ENCODE data around the gene STYXL1.

DNA sequence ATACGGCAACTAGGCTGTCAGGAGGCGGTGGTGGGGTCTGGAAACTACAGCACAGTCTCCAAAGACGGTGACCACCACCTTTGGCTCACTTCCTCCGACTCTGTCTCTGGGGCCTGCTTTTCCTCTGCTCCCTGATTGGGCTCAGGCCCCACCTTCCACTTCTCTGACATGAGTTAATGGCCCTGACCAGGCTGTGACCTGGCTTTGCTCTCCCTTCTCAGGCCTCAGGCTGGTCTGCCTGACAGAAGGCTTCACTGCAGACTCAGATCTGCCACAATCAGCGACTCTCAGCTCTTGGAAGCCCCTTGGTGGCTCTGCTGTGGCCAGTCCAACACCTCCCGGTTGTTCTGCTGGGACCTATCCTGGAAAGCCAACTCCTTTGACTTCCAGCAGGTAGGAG is 7.7 kb downstream of the STYXL1 start:
- TF ChIP-seq, protein P1, sequence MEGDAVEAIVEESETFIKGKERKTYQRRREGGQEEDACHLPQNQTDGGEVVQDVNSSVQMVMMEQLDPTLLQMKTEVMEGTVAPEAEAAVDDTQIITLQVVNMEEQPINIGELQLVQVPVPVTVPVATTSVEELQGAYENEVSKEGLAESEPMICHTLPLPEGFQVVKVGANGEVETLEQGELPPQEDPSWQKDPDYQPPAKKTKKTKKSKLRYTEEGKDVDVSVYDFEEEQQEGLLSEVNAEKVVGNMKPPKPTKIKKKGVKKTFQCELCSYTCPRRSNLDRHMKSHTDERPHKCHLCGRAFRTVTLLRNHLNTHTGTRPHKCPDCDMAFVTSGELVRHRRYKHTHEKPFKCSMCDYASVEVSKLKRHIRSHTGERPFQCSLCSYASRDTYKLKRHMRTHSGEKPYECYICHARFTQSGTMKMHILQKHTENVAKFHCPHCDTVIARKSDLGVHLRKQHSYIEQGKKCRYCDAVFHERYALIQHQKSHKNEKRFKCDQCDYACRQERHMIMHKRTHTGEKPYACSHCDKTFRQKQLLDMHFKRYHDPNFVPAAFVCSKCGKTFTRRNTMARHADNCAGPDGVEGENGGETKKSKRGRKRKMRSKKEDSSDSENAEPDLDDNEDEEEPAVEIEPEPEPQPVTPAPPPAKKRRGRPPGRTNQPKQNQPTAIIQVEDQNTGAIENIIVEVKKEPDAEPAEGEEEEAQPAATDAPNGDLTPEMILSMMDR (conservative IDR thresholded peaks at IDR 0.05; ENCODE audit: low read length), result no peak
- TF ChIP-seq EZH2phosphoT487 (IDR thresholded peaks at IDR 0.05; ENCODE audit: borderline replicate concordance), result no peak

All from Loucy (cell line).